GM21526 (cell line): ENCODE data around the gene SPDYE3.
"Not testable (repeated sequence)": the region's sequence is repeated elsewhere in the genome, so short reads cannot be mapped to it uniquely, and the experiment has no call there.

ENCODE experiments used
- ATAC-seq: cut with Tn5 transposase; IDR thresholded peaks from one replicate; pipeline ENCODE4 v1.9.1; 2021; ENCODE audit warnings: moderate library complexity; ENCODE audit not compliant: unreplicated experiment, low FRiP score

Gene SPDYE3

DNA sequence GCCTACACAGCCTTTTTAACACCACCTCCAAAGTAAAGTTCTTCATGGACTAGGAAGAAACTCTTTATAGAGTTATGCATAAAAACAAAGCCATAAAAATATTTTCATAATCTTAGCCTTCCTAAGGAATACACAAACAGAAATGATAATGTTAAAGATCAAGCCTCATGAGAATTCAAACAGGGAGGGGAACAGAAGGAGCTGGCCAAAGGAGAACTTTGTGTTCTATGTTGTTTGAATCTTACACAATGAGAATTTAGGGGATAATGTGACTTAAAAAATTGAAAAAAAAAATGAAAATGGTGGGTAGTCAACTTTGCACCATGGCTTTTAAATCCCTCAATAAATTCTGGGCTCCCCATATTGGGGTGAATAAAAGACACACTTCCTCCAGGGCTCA, 41.3 kb downstream of the SPDYE3 start:
- ATAC-seq: no peak

DNA sequence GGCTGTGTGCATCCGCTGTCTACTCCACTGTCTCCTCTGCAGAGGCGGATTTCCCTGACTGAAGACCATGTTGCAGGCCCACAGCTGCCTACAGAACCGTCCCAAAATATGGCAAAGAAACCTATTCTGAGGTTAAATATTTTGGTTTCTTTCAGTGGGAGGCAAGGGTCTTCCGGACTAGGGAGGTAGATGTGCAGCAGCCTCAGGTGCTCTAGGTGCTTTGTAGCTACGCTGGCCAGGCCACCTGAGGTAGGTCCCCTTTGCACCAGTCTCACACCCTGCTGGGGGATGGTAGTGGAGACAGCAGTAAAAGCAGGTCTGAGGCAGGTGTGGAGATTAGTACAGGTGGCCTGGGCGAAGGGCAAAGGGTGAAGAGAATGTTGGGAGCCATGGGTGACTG, 42.3 kb downstream of the SPDYE3 start:
- ATAC-seq: no peak

DNA sequence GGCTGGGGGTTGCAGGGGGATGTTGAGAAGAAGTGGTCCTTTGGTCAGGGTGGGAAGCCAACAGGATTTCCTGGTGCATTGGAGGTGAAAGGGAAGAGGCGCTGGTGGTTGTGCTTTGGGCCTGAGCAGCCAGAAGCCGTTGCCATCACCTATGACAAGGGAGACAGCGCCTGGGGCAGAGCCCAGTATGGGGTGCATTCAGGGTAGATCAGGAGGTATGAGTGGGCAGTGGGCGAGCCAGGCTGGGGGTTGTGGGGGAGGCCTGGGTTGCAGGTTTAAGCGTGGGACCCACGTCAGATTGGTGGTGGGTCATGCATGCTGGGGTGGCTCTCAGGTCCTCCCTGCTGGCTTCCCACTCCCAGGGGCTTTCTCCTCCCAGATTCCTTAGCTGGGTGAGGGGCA, 44.2 kb downstream of the SPDYE3 start:
- no peak for ATAC-seq

DNA sequence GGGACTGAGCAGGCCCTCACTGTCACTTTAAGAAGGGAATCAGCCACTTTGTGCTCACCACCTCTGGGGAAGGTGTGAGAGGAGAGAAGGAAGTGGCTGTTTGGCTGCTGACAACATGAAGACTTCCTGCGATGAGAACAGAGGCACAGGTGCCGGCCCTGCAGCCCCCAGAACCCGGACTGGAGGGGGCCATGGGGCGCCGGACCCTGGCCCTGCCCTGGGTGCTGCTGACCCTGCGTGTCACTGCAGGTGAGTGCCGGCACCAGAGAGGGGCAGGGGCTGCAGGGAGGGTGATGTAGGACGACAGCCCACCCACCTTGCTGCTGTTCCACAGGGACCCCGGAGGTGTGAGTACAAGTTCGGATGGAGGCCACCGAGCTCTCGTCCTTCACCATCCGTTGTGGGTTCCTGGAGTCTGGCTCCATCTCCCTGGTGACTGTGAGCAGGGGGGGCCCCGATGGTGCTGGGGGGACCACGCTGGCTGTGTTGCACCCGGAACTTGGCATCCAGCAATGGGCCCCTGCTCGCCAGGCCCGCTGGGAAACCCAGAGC, 44.8 kb downstream of the SPDYE3 start:
- not testable (repeated sequence) for ATAC-seq

DNA sequence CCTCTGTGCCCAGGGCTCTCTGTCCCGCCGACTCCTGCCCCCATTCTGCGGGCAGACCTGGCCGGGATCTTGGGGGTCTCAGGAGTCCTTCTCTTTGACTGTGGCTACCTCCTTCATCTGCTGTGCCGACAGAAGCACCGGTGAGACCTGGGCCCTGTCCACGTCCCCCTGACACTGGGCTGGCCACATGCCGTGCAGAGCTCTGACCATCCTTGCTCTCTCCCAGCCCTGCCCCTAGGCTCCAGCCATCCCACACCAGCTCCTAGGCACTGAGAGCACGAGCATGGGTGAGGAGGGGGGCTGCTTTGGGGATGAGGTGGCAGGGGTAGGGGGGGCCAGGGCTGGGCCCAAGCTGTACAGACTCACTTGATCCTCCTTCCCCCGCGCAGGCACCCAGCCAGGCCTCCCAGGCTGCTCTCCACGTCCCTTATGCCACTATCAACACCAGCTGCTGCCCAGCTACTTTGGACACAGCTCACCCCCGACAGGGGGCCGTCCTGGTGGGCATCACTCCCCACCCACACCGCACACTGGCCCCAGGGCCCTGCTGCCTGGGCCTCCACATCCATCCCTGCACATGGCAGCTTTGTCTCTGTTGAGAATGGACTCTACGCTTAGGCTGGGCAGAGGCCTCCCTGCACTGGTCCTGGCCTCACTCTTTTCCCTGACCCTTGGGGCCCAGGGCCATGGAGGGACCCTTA, 45.6 kb downstream of the SPDYE3 start:
- ATAC-seq: no peak

DNA sequence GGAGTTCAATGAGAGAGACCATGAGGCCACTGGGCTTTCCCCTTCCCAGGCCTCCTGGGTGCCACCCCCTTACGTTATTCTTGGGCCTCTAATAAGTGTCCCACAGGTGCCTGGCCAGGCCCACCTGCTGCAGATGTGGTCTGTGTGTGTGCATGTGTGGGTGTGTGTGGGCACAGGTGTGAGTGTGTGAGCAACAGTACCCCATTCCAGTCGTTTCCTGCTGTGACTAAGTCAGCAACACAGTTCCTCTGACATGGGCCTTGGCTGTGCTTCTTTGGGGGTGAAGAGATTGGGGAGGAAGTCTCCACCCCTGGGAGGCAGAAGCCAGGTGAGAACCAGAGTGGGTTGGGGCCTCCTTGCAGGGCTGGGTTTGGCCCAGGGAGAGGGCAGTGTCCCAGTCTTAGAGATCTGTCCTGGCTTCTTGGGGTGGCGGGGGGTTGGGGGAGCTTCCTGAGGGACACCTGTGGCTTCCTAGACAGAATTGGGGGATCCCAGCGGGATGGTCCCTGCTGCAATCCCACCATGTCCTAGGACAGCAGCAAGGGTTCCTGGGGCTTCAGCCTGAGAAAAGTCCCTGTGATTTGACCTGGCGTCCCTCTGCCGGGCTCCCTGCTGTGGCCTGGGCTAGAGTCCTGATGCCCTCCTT, 46.3 kb downstream of the SPDYE3 start:
- ATAC-seq: no peak

DNA sequence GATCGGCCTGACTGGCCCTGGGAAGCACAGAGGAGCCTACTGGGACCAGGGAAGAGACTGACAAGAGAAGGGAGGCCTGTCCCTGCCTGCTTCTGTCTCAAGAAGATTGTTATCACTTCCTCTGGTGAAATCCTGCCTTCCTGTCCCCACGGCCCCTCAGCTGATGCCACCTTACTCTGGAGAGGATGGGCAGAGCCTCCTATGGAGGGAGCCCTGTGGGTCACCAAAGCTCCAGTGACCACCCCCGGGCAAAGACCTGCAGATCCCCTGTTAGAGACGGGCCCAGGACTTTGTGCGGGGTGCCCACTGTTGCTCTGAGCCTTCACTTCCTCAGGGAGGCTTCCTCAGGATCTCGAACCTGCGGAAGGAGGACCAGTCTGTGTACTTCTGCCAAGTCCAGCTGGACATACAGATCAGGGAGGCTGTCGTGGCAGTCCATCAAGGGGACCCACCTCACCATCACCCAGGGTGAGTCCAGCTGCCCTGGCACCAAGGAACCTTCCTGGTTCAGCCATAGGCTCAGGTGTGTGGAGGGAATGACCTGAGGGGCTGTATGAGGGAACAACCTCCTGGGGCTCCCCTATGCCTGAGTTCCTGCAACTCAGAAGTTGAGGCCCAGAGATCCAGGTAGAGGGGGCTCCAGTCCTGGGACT, 49.0 kb downstream of the SPDYE3 start:
- ATAC-seq: no peak

DNA sequence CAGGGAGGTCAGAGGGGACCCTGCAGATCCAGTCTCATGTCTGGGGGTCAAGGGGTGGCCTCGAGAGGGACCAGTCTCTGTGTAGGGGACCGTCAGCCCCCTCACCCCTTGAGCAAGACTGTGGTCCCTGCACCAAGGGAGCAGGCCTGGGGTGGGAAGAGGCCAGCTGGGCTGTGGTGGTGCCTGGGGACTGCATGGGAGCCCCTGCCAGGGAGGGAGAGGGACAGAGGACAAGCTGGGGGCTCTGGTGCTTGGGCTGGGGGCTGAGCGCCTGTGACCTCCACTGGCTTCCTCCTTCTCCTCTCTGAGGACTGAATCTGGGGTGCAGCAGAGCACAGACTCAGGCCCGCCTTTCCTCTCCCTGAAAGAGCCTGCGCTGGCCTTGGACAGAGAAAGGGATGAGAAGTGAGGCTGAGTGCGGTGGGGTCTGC, 49.6 kb downstream of the SPDYE3 start:
- ATAC-seq: no peak

DNA sequence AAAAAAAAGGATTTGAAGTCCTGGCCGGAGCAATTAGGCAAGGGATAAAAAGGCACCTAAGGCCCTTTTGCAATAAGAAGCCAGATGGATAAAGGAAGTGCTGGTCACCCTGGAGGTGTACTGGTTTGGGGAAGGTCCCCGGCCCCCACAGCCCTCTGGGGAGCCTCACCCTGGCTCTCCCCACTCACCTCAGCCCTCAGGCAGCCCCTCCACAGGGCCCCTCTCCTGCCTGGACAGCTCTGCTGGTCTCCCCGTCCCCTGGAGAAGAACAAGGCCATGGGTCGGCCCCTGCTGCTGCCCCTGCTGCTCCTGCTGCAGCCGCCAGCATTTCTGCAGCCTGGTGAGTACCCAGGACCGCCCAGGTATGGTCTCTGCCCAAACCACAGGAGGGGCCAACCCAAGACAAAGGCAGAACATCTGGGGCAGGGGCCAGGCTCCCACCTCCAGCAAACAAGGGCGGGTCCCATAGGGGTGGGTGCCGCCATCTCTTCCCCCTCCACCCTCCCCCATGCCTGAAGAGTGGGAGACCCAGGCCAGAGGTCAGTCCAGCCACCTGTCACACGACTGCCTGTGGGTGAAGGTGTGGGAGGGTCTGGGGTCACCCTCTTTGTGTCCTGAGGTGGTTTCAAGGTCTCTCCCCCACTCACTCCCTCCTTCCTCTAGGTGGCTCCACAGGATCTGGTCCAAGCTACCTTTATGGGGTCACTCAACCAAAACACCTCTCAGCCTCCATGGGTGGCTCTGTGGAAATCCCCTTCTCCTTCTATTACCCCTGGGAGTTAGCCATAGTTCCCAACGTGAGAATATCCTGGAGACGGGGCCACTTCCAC, 50.7 kb downstream of the SPDYE3 start, which contains the start of gene PILRB:
Gene PILRB (plus strand): TSS at position 91 of the 830 bp plus-strand sequence. CDS start 186 bp downstream, at position 277.
- ATAC-seq: no peak

DNA sequence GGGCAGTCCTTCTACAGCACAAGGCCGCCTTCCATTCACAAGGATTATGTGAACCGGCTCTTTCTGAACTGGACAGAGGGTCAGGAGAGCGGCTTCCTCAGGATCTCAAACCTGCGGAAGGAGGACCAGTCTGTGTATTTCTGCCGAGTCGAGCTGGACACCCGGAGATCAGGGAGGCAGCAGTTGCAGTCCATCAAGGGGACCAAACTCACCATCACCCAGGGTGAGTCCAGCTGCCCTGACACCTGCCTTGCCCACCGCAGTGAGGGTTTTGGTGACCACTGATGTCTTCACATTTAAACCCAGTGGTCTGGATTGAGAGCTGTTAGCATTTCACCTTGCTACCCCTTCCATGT, 51.3 kb downstream of the SPDYE3 start:
- ATAC-seq: no peak

DNA sequence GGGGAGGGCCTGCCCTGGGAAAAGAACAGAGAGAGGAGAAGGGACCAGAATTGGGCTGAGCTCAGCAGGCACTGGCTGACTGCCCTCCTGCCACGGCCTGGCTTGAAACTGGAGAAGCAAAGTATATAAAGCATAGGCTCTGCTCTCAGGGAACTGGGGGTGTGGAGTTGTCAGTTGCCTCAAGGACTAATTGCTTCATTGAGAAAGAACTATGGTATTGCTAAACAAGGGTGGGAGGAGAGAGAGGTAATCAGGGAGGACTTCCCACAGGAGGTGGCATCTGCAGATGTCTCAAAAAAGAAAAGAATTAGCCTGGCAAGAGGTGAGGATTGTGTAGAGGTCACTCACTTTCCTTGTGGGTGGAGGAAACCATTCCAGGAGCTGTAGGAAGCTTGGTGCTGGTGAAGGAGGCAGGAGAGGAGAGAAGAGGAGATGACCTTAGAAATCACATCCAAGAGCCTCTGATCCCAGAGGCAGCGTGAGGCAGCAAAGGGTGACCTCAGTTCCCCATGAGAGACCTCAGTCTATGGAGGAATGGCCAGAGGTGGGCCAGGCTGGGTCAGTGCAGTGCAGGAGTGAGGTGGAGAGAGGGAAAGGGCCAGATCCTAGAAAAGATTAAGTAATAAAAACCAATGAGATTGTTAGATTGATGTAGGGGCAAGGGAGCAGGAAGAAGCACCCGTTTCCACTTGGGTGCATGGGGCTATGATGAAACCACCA, 52.8 kb downstream of the SPDYE3 start:
- no peak for ATAC-seq

DNA sequence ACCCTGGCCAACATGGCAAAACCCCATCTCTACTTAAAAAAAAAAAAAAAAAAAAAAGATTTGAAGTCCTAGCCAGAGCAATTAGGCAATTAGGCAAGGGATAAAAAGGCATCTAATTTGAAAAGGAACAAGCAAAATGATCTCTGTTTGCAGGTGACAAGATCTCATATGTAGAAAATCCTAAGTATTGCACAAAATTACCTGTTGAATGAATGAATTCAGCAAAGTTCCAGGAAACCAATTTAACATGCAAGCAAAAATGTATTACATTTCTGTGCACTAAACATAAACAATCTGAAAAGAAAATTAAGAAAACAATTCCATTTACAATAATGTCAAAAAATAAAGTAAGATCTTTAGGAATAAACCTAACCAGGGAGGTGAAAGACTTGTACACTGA, 55.6 kb downstream of the SPDYE3 start:
- no peak for ATAC-seq

DNA sequence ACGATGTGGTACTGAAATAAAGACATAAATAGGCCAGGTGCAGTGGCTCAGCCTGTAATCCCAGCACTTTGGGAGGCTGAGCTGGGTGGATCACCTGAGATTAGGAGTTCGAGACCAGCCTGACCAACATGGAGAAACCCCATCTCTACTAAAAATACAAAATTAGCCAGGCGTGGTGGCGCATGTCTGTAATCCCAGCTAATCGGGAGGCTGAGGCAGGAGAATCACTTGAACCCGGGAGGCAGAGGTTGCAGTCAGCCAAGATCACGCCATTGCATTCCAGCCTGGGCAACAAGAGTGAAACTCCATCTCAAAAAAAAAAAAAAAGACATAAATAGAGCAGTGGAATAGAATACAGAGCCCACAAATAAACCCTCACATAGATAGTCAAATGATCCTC, 56.3 kb downstream of the SPDYE3 start:
- not testable (repeated sequence) for ATAC-seq

DNA sequence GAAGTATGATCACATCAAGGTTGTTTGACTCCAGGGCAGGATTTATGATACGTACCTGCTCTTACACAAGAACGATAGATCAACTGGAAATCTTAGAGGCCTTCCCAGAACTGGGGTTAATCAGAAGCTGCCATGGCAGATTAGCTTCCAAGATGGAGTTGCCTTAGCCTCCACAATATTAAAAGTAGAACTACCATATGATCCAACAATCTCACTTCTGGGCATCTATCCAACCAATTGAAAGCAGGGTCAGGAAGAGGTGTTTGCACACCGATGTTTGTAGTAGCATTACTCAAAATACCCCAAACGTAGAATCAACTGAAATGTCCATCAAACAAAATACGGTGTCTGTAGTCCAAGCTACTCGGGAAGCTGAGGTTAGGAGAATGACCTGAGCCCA, 57.0 kb downstream of the SPDYE3 start:
- no peak for ATAC-seq

DNA sequence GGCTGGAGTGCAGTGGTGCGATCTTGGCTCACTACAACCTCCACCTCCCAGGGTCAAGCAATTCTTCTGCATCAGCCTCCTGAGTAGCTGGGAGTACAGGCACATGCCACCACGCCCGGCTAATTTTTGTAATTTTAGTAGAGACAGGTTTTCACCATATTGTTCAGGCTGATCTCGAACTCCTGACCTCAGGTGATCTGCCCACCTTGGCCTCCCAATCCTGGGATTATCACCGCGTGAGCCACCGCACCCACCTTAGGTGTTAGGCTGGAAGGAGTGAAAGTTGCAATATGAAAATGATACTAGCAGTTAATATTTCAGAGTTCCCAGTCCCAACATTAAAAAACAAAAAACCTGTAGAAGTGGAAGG, 58.5 kb downstream of the SPDYE3 start:
- not testable (repeated sequence) for ATAC-seq

DNA sequence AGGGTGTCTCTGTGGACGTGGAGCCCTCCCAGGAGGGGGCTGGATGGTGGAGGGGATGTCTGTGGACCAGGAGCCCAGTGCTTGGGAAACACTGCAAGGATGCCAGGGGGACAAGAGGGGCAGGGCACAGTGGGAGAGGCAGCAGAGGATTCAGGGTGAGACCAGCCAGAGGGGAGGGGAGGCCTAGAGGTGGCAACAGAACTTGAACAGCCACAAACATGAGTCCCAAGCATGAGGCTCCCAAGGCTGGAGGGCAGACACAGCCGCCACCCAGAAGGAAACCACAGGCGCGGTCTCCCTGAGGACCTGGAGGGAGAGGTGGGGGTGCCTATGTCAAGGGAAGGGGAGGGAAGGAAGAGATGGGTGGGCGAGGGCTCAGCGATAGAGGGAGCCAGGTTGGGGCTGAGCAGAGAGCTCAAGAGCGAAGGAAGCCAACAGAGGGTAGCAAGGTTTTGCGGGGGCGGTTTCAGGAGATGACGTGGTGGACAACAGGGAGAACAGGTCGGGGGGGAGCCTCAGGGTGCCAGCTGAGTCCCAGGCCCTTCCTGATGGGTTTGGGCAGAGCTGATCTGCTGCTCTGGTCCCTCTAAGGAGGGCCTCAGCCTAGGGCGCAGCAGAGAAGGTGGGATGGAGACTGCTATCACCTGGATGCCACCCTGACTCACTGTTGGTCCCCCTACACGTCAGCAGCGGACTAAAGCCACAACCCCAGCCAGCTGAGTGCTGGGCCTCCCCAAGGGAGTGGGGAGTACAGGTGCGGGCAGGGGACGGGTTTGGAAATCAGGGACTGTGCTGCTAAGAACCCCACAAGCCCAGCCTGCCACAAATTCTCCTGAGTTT, 59.1 kb downstream of the SPDYE3 start:
- no peak for ATAC-seq

DNA sequence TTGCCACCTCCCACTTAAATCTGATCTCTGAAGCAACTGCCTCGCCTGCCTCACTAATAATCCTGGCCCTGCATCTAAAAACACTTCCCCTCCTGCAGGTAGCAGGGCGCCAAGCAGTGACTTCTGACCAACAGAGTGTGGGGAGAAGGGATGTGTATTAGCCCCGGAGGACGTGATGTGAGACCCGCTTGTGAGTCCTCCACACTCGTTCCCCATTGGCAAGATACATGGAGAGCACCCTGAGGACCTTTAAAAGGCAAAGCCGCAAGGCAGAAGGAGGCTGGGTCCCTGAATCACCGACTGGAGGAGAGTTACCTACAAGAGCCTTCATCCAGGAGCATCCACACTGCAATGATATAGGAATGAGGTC, 59.7 kb downstream of the SPDYE3 start:
- ATAC-seq: no peak

DNA sequence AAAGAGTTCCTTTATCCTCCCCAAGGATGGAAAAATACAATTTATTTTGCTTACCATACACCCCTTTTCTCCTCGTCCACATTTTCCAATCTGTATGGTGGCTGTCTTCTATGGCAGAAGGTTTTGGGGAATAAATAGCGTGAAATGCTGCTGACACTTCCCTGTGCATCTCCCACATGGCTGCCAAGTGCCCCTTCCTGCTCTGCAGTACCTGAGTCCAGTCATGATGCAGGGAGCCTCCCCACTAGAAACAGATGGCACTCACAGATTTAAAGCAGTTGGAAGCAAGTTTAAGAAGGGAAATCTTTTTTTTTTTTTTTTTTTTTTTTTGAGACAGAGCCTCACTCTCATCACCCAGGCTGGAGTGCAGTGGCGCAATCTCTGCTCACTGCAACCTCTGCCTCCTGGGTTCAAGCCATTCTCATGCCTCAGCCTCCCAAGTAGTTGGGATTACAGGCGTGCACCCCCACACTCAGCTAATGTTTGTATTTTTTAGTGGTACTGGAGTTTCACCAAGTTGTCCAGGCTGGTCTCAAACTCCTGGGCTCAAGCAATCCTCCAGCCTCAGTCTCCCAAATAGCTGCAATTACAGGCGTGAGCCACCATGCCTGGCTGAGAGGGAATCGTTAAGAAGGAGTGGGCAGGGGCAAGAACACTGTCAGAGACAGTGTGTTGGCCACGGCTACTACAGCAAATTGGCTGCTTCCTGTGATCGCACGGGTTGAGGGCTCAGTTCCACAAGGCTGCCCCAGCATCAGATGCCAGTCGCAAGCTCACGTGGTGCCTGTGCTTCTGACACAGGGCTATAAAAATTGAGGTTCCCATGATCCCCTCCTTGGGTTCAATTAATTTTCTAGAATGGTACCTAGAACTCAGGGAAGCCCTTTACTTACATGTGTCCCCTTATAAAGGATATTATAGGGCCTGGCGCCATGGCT, 60.4 kb downstream of the SPDYE3 start:
- no peak for ATAC-seq
